Spleen (tissue), 11 donors: ENCODE measurements around the gene DHRSX. TPM values are rescaled to one million over a fixed set of nuclear protein-coding genes. Genes with fewer than 3 reads are reported as not detected.

ENCODE experiments used
- DNase-seq: peaks from one replicate; pipeline ENCODE4 v3.0.0-alpha.2; 2020
- H3K27ac ChIP-seq, 8 donors: fragments of 200-600 bp; sonication (generic) in 7 of 8; 1 replicate in 4 of 8; 2 replicates in 4 of 8; pipeline versions ENCODE4 v1.5.0 to v1.8.0; 2016 to 2021; ENCODE audit warnings: inconsistent platforms in 4 of 8, mild to moderate bottlenecking in 4 of 8, moderate library complexity in 1 of 8
- H3K27me3 ChIP-seq, 7 donors: fragments of 200-600 bp; sonication (generic) in 6 of 7; replicated peaks in 1 of 7; 1 replicate in 4 of 7; 2 replicates in 3 of 7; pipeline versions ENCODE4 v1.5.0 to v1.8.0; 2016 to 2021; ENCODE audit warnings: inconsistent platforms in 3 of 7, mild to moderate bottlenecking in 1 of 7
- H3K36me3 ChIP-seq, 6 donors: fragments of 200-600 bp; sonication (generic) in 5 of 6; 1 replicate in 4 of 6; 2 replicates in 2 of 6; pipeline versions ENCODE4 v1.5.0 to v1.8.0; 2016 to 2021; ENCODE audit warnings: inconsistent platforms in 2 of 6
- H3K4me1 ChIP-seq, 6 donors: fragments of 200-600 bp; sonication (generic) in 5 of 6; 1 replicate in 3 of 6; 2 replicates in 3 of 6; pipeline versions ENCODE4 v1.5.0 to v1.8.0; 2016 to 2021; ENCODE audit warnings: inconsistent platforms in 3 of 6
- H3K4me3 ChIP-seq, 8 donors: fragments of 200-600 bp; sonication (generic) in 7 of 8; 1 replicate in 4 of 8; 2 replicates in 4 of 8; pipeline versions ENCODE4 v1.5.0 to v1.8.0; 2016 to 2021; ENCODE audit warnings: inconsistent platforms in 4 of 8, mild to moderate bottlenecking in 4 of 8, moderate library complexity in 2 of 8
- H3K9me3 ChIP-seq, 8 donors: fragments of 200-600 bp; sonication (generic) in 7 of 8; 1 replicate in 4 of 8; 2 replicates in 4 of 8; pipeline versions ENCODE4 v1.5.0 to v1.8.0; 2016 to 2021; ENCODE audit warnings: inconsistent platforms in 4 of 8
- CTCF ChIP-seq, 11 experiments: fragments of 200-600 bp in 7 of 11; fragments of 450-650 bp in 4 of 11; sonication (generic) in 4 of 11; IDR thresholded peaks in 8 of 11; conservative IDR thresholded peaks in 3 of 11; 1 replicate in 7 of 11; 2 replicates in 4 of 11; pipeline versions ENCODE4 v1.4.0 to v1.8.0; 2016 to 2021; ENCODE audit warnings: antibody characterized with exemption in 11 of 11, inconsistent platforms in 4 of 11, mild to moderate bottlenecking in 1 of 11
- POLR2A ChIP-seq, 3 donors: fragments of 450-650 bp; IDR thresholded peaks; one replicate each; pipeline ENCODE4 v1.5.1; 2017; ENCODE audit warnings: antibody characterized with exemption in 3 of 3, mild to moderate bottlenecking in 1 of 3
- POLR2AphosphoS5 ChIP-seq, 3 donors: sonication (generic); formaldehyde crosslinking; IDR thresholded peaks; one replicate each; pipeline ENCODE4 v1.5.1; 2017; ENCODE audit warnings: antibody characterized with exemption in 3 of 3
- WGBS, 5 donors: extraction: QIAGEN DNeasy Blood & Tissue Kit in 3 of 5; methylation state at CpG; one replicate each; pipeline versions ENCODE4 v1.1.5 to v1.1.7; 2013 to 2018; 5-methylcytosine and 5-hydroxymethylcytosine counted together
- intact Hi-C: fragments of 100-400 bp; cut with DNase I; formaldehyde crosslinking; loops from one replicate; pipeline ENCODE4 v1.15.0; 2023; ENCODE audit warnings: low total_unique reads
- polyA plus RNA-seq, 3 donors: library from polyadenylated mRNA; stranded (reverse); fragments of 200-250 nt; gene quantifications; one replicate each; pipeline ENCODE4 v1.2.1, GENCODE V29; 2013
- total RNA-seq, 7 donors: library from RNA; depleted of rRNA in 3 of 7; stranded (reverse); fragments of >200 nt in 3 of 7; fragmentation: NEBNext Ultra II Directional in 4 of 7; extraction: Animal tissue kit (Norgen Biotek cat#: 25700) in 4 of 7; gene quantifications; one replicate each; pipeline versions ENCODE4 v1.1.0 to v1.2.1, GENCODE V29; 2016 to 2021
- donor health status: healthy with polysubstance abuse.
- donor health status: DM: no; HTN: no; CAD: no; lungs with moderate emphysema.
- donor health status: DM: no; HTN: no; CAD: no.
- donor health status: Bipolar disorder and iron deficiency.
- donor health status: healthy.
- donor health status: DM: no; HTN: no; CAD: no.
- donor health status: DM: yes; HTN: yes; CAD: no.

Gene DHRSX
- total and polyA plus RNA-seq, 10 donors: 5.5 to 29.6 (median 23.2) TPM

DNA sequence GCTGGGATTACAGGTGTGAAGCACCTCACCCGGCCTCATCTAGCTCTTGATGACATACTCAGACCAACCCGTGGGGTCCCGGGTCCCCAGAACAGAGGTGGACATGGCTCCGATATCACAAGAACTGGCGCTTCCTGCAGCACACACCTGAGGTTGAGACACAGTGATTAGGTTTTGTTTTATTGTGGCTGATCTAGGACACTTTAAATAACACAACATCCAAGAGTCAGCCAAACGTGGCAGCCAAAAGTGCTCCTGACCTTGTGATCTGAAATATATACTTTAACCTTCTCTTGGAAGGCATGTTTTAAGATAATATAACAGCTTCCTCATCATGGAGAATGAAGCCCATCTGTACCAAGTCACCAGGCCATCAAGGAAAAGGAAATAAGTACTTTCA is 198.9 kb downstream of the DHRSX start:
- intact Hi-C loops: no loop called here
- Histone ChIP-seq H3K27me3 (no peaks in the 10 kb centered on the region), H3K36me3 (peaks cover 0 to 20% (median 2%) of the 10 kb centered on the region in 6 donors), H3K27ac (no peak overlapping the region), H3K4me1 (no peaks in the 10 kb centered on the region), H3K4me3 (no peak overlapping the region), H3K9me3 (peaks cover 0 to 13% (median 4%) of the 10 kb centered on the region in 8 donors)
- no peak for DNase-seq
- no peak for TF ChIP-seq POLR2AphosphoS5 (IDR thresholded peaks at IDR 0.05)
- no peak for TF ChIP-seq POLR2A (IDR thresholded peaks at IDR 0.05)
- TF ChIP-seq CTCF (IDR thresholded peaks at IDR 0.05 in 8 of 11, conservative IDR thresholded peaks at IDR 0.05 in 3 of 11): no peak
- WGBS, 5 donors: 85 to 95% (median 93%) methylated on average over 6 of the region's 6 CpGs

DNA sequence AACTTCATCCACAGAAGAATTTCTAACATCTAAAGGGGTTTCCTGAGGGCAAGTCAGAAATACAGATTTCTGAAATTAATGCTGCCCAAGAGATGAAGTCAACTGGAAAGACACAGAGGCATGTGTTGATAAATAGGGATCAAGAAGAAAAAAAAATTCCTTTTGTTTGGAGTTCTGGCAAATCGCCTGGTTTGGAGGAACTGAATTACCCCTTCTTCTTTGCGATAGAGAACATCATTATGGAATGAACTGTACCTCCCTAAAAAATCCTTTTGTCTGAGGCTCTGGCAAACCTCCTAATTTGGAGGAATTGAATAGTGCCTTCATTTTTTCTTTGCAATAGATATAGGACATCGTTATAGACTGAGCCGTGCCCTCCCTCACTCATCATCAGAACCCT is 200.9 kb downstream of the DHRSX start:
- no peak for DNase-seq
- intact Hi-C loops: no loop called here
- Histone ChIP-seq H3K36me3 (peaks cover 0 to 21% (median 2%) of the 10 kb centered on the region in 6 donors), H3K4me3 (no peak overlapping the region), H3K27me3 (no peaks in the 10 kb centered on the region), H3K4me1 (no peaks in the 10 kb centered on the region), H3K27ac (no peak overlapping the region), H3K9me3 (peaks cover 0 to 19% (median 10%) of the 10 kb centered on the region in 8 donors)
- TF ChIP-seq CTCF (IDR thresholded peaks at IDR 0.05 in 8 of 11, conservative IDR thresholded peaks at IDR 0.05 in 3 of 11): no peak
- WGBS, 5 donors: 79 to 93% (median 83%) methylated on average over 4 of the region's 4 CpGs

DNA sequence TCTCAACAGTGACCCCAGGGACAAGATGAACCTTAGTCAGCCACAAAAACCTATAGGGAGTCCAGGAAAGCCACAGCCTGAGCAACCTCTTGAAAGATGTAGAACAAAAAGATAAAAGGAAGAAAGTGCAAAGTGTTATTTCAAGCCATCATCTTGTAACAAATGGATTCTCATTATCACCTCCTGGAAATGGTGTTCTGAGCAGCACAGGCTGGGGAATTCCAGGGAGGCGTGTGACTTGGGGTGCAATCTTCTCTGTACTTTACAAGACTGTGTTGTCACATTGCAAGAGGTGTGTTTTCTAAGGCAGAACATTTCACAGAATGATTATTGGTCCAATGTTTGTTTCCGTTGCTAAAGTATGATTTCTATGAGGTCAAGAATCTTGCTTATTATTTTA is 214.0 kb downstream of the DHRSX start:
- WGBS, 5 donors: 85 to 90% (median 87%) methylated on average over 2 of the region's 2 CpGs
- no peaks in the 10 kb centered on the region for H3K27me3 ChIP-seq
- intact Hi-C loops: no loop called here
- H3K36me3 ChIP-seq: peaks cover 0 to 65% (median 13%) of the 10 kb centered on the region in 6 donors
- H3K27ac ChIP-seq: no peak overlapping the region
- no peak overlapping the region for H3K4me3 ChIP-seq
- no peaks in the 10 kb centered on the region for H3K4me1 ChIP-seq
- TF ChIP-seq POLR2A (IDR thresholded peaks at IDR 0.05) (no peak), CTCF (IDR thresholded peaks at IDR 0.05 in 8 of 11, conservative IDR thresholded peaks at IDR 0.05 in 3 of 11) (no peak), POLR2AphosphoS5 (IDR thresholded peaks at IDR 0.05) (no peak)
- no peaks in the 10 kb centered on the region for H3K9me3 ChIP-seq
- DNase-seq: no peak

DNA sequence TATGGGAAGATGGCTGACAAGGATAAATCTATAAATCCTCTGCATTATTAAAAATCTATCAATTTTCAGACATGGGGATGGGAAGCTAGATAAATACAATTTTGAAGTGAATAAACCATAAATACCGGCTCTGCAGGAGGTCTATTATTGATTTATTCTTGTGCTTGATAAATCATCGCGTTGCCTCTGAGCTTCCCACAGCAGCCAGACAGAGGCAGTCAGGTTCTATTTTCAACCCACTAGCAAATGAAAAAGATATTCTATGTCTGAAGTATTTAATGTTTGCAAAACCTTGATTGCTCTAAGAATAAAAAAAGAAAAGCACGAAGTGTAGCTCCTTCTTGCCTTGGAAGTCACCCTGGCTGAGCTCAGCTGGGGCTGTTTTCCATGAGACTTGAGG is 216.2 kb downstream of the DHRSX start:
- intact Hi-C loops: no loop called here
- no peak overlapping the region for H3K27ac ChIP-seq
- no peak for DNase-seq
- H3K36me3 ChIP-seq: peaks cover 0 to 44% (median 3%) of the 10 kb centered on the region in 6 donors
- TF ChIP-seq POLR2AphosphoS5 (IDR thresholded peaks at IDR 0.05) (no peak), CTCF (IDR thresholded peaks at IDR 0.05 in 8 of 11, conservative IDR thresholded peaks at IDR 0.05 in 3 of 11) (no peak), POLR2A (IDR thresholded peaks at IDR 0.05) (no peak)
- 94 to 98% (median 97%) methylated on average over 4 of the region's 4 CpGs for WGBS, 5 donors
- no peaks in the 10 kb centered on the region for H3K9me3 ChIP-seq
- no peak overlapping the region for H3K4me3 ChIP-seq
- no peaks in the 10 kb centered on the region for H3K4me1 ChIP-seq
- no peaks in the 10 kb centered on the region for H3K27me3 ChIP-seq
